Neutrophil (primary cell): Measurements from ENCODE around the gene COPS2.

ENCODE experiments used
- H3K27ac ChIP-seq: fragments of 200-600 bp; sonication (generic); 2 replicates; pipeline ENCODE4 v1.5.1; 2016; ENCODE audit warnings: mild to moderate bottlenecking, moderate library complexity
- H3K27me3 ChIP-seq: fragments of 200-600 bp; sonication (generic); 2 replicates; pipeline ENCODE4 v1.6.0; 2016; ENCODE audit warnings: mild to moderate bottlenecking
- H3K36me3 ChIP-seq: fragments of 200-600 bp; sonication (generic); 2 replicates; pipeline ENCODE4 v1.5.1; 2017
- H3K4me1 ChIP-seq, 2 experiments: fragments of 200-600 bp in 1 of 2; sonication (generic) in 1 of 2; 1 replicate in 1 of 2; 2 replicates in 1 of 2; pipeline versions ENCODE4 v1.5.1 to v1.6.1; 2013 to 2016; ENCODE audit warnings: low read depth in 1 of 2, low read length in 1 of 2, mild to moderate bottlenecking in 1 of 2, moderate library complexity in 1 of 2; ENCODE audit not compliant: control insufficient read depth in 1 of 2, insufficient read depth in 1 of 2
- H3K4me3 ChIP-seq, 2 experiments: fragments of 200-600 bp in 1 of 2; sonication (generic) in 1 of 2; 1 replicate in 1 of 2; 2 replicates in 1 of 2; pipeline ENCODE4 v1.5.1; 2013 to 2016; ENCODE audit warnings: low read depth in 1 of 2, low read length in 1 of 2, mild to moderate bottlenecking in 1 of 2, moderate library complexity in 1 of 2
- H3K9me3 ChIP-seq: fragments of 200-600 bp; sonication (generic); 2 replicates; pipeline ENCODE4 v1.5.1; 2016
- TF ChIP-seq, protein P1 (sequence below): fragments of 200-600 bp; sonication (generic); IDR thresholded peaks from 2 replicates; pipeline ENCODE4 v1.5.1; 2016; ENCODE audit warnings: antibody characterized with exemption

COPS2 gene

GRCh38 chr15:49169880-49170597 is 14.6 kb upstream of the COPS2 start, which contains the start of gene GALK2:
TSS of gene GALK2 (plus strand) at chr15:49170247. CDS start at chr15:49170323, 76 bp downstream.
- Histone ChIP-seq H3K36me3 (no peaks in the 10 kb centered on the region), H3K4me1 (peaks cover 14 to 17% of the 10 kb centered on the region in 2 experiments), H3K4me3 (peak within 1 kb of the TSS; percentile 65 to 73), H3K27ac (peak within 1 kb of the TSS; percentile 74), H3K9me3 (no peaks in the 10 kb centered on the region), H3K27me3 (no peaks in the 10 kb centered on the region)
- TF ChIP-seq, protein P1, sequence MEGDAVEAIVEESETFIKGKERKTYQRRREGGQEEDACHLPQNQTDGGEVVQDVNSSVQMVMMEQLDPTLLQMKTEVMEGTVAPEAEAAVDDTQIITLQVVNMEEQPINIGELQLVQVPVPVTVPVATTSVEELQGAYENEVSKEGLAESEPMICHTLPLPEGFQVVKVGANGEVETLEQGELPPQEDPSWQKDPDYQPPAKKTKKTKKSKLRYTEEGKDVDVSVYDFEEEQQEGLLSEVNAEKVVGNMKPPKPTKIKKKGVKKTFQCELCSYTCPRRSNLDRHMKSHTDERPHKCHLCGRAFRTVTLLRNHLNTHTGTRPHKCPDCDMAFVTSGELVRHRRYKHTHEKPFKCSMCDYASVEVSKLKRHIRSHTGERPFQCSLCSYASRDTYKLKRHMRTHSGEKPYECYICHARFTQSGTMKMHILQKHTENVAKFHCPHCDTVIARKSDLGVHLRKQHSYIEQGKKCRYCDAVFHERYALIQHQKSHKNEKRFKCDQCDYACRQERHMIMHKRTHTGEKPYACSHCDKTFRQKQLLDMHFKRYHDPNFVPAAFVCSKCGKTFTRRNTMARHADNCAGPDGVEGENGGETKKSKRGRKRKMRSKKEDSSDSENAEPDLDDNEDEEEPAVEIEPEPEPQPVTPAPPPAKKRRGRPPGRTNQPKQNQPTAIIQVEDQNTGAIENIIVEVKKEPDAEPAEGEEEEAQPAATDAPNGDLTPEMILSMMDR: no peak

- H3K4me3 ChIP-seq: no peak overlapping the region
- H3K9me3 ChIP-seq: no peaks in the 10 kb centered on the region
- H3K36me3 ChIP-seq: no peaks in the 10 kb centered on the region
- TF ChIP-seq, protein P1: no peak
- H3K27ac ChIP-seq: no peak overlapping the region
- peaks cover 9 to 13% of the 10 kb centered on the region in 2 experiments for H3K4me1 ChIP-seq
- H3K27me3 ChIP-seq: no peaks in the 10 kb centered on the region
Observed at GRCh38 chr15:49168016-49168415, 12.6 kb upstream of the COPS2 start.

DNA sequence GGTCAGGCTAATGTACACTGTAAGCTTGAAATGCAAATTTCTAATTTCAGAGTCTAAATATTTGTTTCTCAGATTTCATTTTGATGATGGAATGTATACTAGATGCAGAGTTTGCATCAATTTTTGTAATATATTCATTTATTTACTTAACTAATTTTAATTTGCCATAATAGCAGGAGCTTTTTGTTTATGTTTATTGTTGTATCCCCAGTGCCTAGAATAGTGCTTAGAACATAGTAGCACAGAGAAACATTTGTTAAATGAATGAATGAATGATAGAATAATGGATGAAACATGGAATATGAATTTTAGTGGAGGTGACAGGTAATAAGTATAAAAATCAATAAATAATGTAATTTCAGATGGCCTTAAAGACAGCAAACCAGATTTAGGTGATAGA is 9.5 kb upstream of the COPS2 start:
- no peak overlapping the region for H3K27ac ChIP-seq
- H3K9me3 ChIP-seq: no peaks in the 10 kb centered on the region
- H3K36me3 ChIP-seq: peaks cover 3% of the 10 kb centered on the region
- H3K4me3 ChIP-seq: no peak overlapping the region
- H3K4me1 ChIP-seq: no peaks in the 10 kb centered on the region
- TF ChIP-seq, protein P1: no peak
- H3K27me3 ChIP-seq: no peaks in the 10 kb centered on the region

- H3K36me3 ChIP-seq: peaks cover 3% of the 10 kb centered on the region
- H3K4me1 ChIP-seq: no peaks in the 10 kb centered on the region
- no peak overlapping the region for H3K4me3 ChIP-seq
- TF ChIP-seq, protein P1: no peak
- no peak overlapping the region for H3K27ac ChIP-seq
- no peaks in the 10 kb centered on the region for H3K27me3 ChIP-seq
- H3K9me3 ChIP-seq: no peaks in the 10 kb centered on the region
Observed at GRCh38 chr15:49163678-49164077, 8.3 kb upstream of the COPS2 start.

- no peaks in the 10 kb centered on the region for H3K27me3 ChIP-seq
- peak overlapping the region; percentile 88 to 94 for H3K4me3 ChIP-seq
- H3K27ac ChIP-seq: peak overlapping the region; percentile 84
- no peaks in the 10 kb centered on the region for H3K36me3 ChIP-seq
- peaks cover 32 to 37% of the 10 kb centered on the region in 2 experiments for H3K4me1 ChIP-seq
- TF ChIP-seq, protein P1: no peak
- no peaks in the 10 kb centered on the region for H3K9me3 ChIP-seq
Observed at GRCh38 chr15:49155834-49156627, 632 bp upstream of the COPS2 start.
